Caco-2 (cell line): Measurements from ENCODE around the gene FBP2. TPM values are rescaled to one million over a fixed set of nuclear protein-coding genes. Genes with fewer than 3 reads are reported as not detected.
A peak's percentile ranks its signal among the peaks of the same experiment; 100 is the strongest.

Experiments
- BruUV-seq: library from RNA; stranded (reverse); fragments of 400-500 nt; replicated peaks from 2 replicates; lab custom pipeline; 2021; lab: Mats Ljungman, UMichigan
- CTCF ChIA-PET: fragments of 300-600 bp; sonication (Branson Sonifier 250); formaldehyde crosslinking; loops from one replicate; lab custom pipeline; 2022; ENCODE audit warnings: antibody characterized with exemption; lab: Charles Lee
- POLR2A ChIA-PET: fragments of 300-600 bp; sonication (Branson Sonifier 250); formaldehyde crosslinking; loops from one replicate; lab custom pipeline; 2022; ENCODE audit warnings: antibody characterized with exemption; lab: Charles Lee
- DNase-seq, 2 experiments: peaks; one replicate each; pipeline versions ENCODE4 v3.0.0 to v3.0.0-alpha.2; 2020 to 2022
- H3K27me3 ChIP-seq: replicated peaks from 2 replicates; pipeline ENCODE4 v1.6.0; 2011; ENCODE audit warnings: low read length; ENCODE audit not compliant: control insufficient read depth, insufficient read depth
- H3K36me3 ChIP-seq: 2 replicates; pipeline ENCODE4 v1.5.1; 2011; ENCODE audit warnings: low read length; ENCODE audit not compliant: control insufficient read depth, insufficient read depth
- H3K4me1 ChIP-seq: fragments of 250-450 bp; sonication (Bioruptor Pico); 2 replicates; pipeline ENCODE4 v1.5.1; 2020; ENCODE audit warnings: mild to moderate bottlenecking
- H3K4me3 ChIP-seq: 2 replicates; pipeline ENCODE4 v1.5.1; 2011; ENCODE audit warnings: low read depth, mild to moderate bottlenecking, control low read depth, low read length
- H3K9me3 ChIP-seq: fragments of 250-450 bp; sonication (Bioruptor Pico); 2 replicates; pipeline ENCODE4 v1.5.1; 2020; ENCODE audit warnings: mild to moderate bottlenecking, moderate library complexity
- H3K27ac Mint-ChIP-seq: one replicate; pipeline ENCODE4 v1.8.0; 2022; ENCODE audit warnings: mixed read lengths; ENCODE audit not compliant: unreplicated experiment
- H3K27me3 Mint-ChIP-seq: one replicate; pipeline ENCODE4 v1.8.0; 2022; ENCODE audit warnings: mixed read lengths; ENCODE audit not compliant: insufficient read depth, unreplicated experiment
- H3K36me3 Mint-ChIP-seq: one replicate; pipeline ENCODE4 v1.8.0; 2022; ENCODE audit warnings: mild to moderate bottlenecking, mixed read lengths; ENCODE audit not compliant: insufficient read depth, unreplicated experiment
- H3K4me1 Mint-ChIP-seq: one replicate; pipeline ENCODE4 v1.8.0; 2022; ENCODE audit warnings: low read depth, mixed read lengths; ENCODE audit not compliant: unreplicated experiment
- H3K4me3 Mint-ChIP-seq: one replicate; pipeline ENCODE4 v1.8.0; 2022; ENCODE audit warnings: mild to moderate bottlenecking, moderate library complexity, mixed read lengths; ENCODE audit not compliant: unreplicated experiment
- H3K9me3 Mint-ChIP-seq: one replicate; pipeline ENCODE4 v1.8.0; 2022; ENCODE audit warnings: mixed read lengths; ENCODE audit not compliant: unreplicated experiment
- intact Hi-C: fragments of 100-400 bp; cut with micrococcal nuclease; formaldehyde crosslinking; loops from one replicate; pipeline ENCODE4 v1.10.0; 2022; ENCODE audit not compliant: unreplicated experiment
- total RNA-seq: library from RNA; stranded (reverse); gene quantifications from 2 replicates; pipeline ENCODE4 v1.2.3, GENCODE V29; 2022
- TF ChIP-seq, protein P1 (sequence below), 2 experiments: fragments of 200-600 bp in 1 of 2; IDR thresholded peaks; 1 replicate in 1 of 2; 2 replicates in 1 of 2; pipeline versions ENCODE4 v1.5.1 to v1.8.0; 2011 to 2022; ENCODE audit warnings: antibody characterized with exemption in 1 of 2, control low read depth in 1 of 2, inconsistent platforms in 1 of 2, low read depth in 1 of 2, low read length in 1 of 2, mild to moderate bottlenecking in 1 of 2, moderate library complexity in 1 of 2; ENCODE audit not compliant: insufficient read depth in 1 of 2, severe bottlenecking in 1 of 2, unreplicated experiment in 1 of 2

FBP2 gene
- total RNA-seq, 1 experiment from 2014 or later: not detected

- no peak overlapping the region for H3K27ac Mint-ChIP-seq
- Histone ChIP-seq H3K4me3 (no peak overlapping the region), H3K4me1 (no peaks in the 10 kb centered on the region), H3K9me3 (no peaks in the 10 kb centered on the region), H3K27me3 (no peaks in the 10 kb centered on the region), H3K36me3 (no peaks in the 10 kb centered on the region)
- H3K9me3 Mint-ChIP-seq: no peaks in the 10 kb centered on the region
- H3K4me3 Mint-ChIP-seq: no peak overlapping the region
- TF ChIP-seq, protein P1, sequence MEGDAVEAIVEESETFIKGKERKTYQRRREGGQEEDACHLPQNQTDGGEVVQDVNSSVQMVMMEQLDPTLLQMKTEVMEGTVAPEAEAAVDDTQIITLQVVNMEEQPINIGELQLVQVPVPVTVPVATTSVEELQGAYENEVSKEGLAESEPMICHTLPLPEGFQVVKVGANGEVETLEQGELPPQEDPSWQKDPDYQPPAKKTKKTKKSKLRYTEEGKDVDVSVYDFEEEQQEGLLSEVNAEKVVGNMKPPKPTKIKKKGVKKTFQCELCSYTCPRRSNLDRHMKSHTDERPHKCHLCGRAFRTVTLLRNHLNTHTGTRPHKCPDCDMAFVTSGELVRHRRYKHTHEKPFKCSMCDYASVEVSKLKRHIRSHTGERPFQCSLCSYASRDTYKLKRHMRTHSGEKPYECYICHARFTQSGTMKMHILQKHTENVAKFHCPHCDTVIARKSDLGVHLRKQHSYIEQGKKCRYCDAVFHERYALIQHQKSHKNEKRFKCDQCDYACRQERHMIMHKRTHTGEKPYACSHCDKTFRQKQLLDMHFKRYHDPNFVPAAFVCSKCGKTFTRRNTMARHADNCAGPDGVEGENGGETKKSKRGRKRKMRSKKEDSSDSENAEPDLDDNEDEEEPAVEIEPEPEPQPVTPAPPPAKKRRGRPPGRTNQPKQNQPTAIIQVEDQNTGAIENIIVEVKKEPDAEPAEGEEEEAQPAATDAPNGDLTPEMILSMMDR (IDR thresholded peaks at IDR 0.05; ENCODE audit: insufficient read depth in 1 of 2, low read depth in 1 of 2, low read length in 1 of 2, severe bottlenecking in 1 of 2, unreplicated experiment in 1 of 2): no peak
- no peaks in the 10 kb centered on the region for H3K27me3 Mint-ChIP-seq
- H3K4me1 Mint-ChIP-seq: no peaks in the 10 kb centered on the region
- ChIA-PET CTCF (interaction anchor here (1.0 kb wide), 1 partner anchor 70 kb away, joined by 3 read pairs; the partner anchor contains the start of gene PCAT7), POLR2A (no interaction called here)
- DNase-seq: no peak
- no peaks in the 10 kb centered on the region for H3K36me3 Mint-ChIP-seq
- intact Hi-C loops: no loop called here
- BruUV-seq: no TSS peak
Observed at GRCh38 chr9:94624629-94625028, 31.0 kb upstream of the FBP2 start.

DNA sequence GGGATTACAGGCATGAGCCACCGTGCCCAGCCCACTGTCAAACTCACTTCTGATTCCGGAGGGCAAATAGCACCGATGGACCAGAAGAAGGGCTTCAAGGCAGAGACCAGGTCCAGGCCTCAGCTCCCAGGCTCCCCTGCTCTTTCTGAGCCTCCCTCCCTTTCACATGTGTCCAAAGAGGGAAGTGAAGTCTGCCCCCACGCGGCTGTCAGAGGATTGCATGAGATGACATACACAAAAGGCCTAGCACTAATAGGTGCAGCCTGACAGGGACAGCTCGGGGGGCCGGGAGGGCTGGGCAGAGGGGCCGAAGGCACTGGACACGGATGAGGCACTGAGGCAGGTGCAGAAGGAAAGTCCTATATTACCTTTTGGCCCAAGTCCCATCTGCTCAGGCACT is 29.6 kb upstream of the FBP2 start:
- ChIA-PET POLR2A (no interaction called here), CTCF (interaction anchor here (1.2 kb wide), 2 partner anchors 46 to 69 kb away, joined by 3 to 16 read pairs; partner anchors contain the start of gene PCAT7)
- no peak overlapping the region for H3K4me3 ChIP-seq
- DNase-seq: peak; percentile 67 to 72
- TF ChIP-seq, protein P1 (IDR thresholded peaks at IDR 0.05; ENCODE audit: insufficient read depth in 1 of 2, low read depth in 1 of 2, low read length in 1 of 2, severe bottlenecking in 1 of 2, unreplicated experiment in 1 of 2): peak; percentile 52 to 71
- intact Hi-C loops: loop anchor here (1.0 kb wide), 1 partner anchor 69 kb away; no protein-coding TSS in a partner anchor
- Mint-ChIP-seq H3K27ac (no peak overlapping the region), H3K4me3 (no peak overlapping the region), H3K4me1 (no peaks in the 10 kb centered on the region), H3K9me3 (no peaks in the 10 kb centered on the region), H3K27me3 (no peaks in the 10 kb centered on the region), H3K36me3 (no peaks in the 10 kb centered on the region)
- no TSS peak for BruUV-seq
- no peaks in the 10 kb centered on the region for H3K9me3 ChIP-seq
- H3K27me3 ChIP-seq: no peaks in the 10 kb centered on the region
- no peaks in the 10 kb centered on the region; the same call in 1 of the 2 replicates for H3K4me1 ChIP-seq
- H3K36me3 ChIP-seq: no peaks in the 10 kb centered on the region

DNA sequence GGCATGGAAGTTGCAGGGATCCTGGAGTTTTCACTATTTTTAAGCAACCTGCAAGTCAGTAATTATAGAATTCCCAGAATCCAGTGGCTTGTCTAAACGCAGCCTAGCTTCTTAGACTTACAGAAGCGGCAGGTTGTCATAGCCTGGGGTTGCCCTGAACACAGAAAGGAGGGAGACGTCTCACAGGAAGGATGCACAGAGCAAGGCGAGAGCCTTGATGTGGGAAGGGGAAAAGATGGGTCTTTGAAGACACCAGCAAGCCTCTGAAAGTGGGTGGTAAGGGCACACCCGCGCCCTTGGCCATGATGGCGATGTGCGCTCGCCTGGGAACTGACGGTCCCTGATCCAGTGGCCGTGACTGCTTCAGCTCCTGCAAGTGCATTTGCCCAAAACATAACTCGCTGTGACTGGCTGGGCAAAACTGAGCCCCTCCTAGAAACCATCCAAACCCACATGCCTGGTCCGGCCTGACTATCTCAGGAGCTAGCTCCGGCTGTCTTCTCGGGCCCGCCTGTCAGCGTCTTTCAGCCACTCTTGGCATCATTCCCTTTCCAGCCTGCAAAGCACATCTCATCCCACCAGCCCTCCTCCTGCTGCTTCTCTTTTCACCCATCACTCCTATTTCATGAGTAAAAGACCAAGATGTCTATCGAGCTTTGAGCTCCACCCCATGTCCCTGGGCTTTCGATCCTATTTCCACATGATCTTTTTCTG is 28.6 kb upstream of the FBP2 start:
- H3K27ac Mint-ChIP-seq: no peak overlapping the region
- no peak for DNase-seq
- Histone ChIP-seq H3K36me3 (no peaks in the 10 kb centered on the region), H3K27me3 (no peaks in the 10 kb centered on the region), H3K4me1 (no peaks in the 10 kb centered on the region; the same call in 1 of the 2 replicates), H3K4me3 (no peak overlapping the region), H3K9me3 (no peaks in the 10 kb centered on the region)
- no peak overlapping the region for H3K4me3 Mint-ChIP-seq
- BruUV-seq: no TSS peak
- TF ChIP-seq, protein P1 (IDR thresholded peaks at IDR 0.05; ENCODE audit: insufficient read depth in 1 of 2, low read depth in 1 of 2, low read length in 1 of 2, severe bottlenecking in 1 of 2, unreplicated experiment in 1 of 2): no peak
- no peaks in the 10 kb centered on the region for H3K36me3 Mint-ChIP-seq
- H3K4me1 Mint-ChIP-seq: no peaks in the 10 kb centered on the region
- H3K9me3 Mint-ChIP-seq: no peaks in the 10 kb centered on the region
- intact Hi-C loops: no loop called here
- POLR2A ChIA-PET: no interaction called here
- H3K27me3 Mint-ChIP-seq: no peaks in the 10 kb centered on the region
- CTCF ChIA-PET: interaction anchor here (1.2 kb wide), 1 partner anchor 47 kb away, joined by 3 read pairs; no protein-coding TSS in a partner anchor
